ENCODE data around the gene PKIB. TPM values are rescaled to one million over a fixed set of nuclear protein-coding genes. Genes with fewer than 3 reads are reported as not detected.

The PKIB gene
- total and polyA plus RNA-seq, 2 of the 4 experiments (the other 2 are of a cell fraction), result 6.3 to 13.1 TPM

DNA sequence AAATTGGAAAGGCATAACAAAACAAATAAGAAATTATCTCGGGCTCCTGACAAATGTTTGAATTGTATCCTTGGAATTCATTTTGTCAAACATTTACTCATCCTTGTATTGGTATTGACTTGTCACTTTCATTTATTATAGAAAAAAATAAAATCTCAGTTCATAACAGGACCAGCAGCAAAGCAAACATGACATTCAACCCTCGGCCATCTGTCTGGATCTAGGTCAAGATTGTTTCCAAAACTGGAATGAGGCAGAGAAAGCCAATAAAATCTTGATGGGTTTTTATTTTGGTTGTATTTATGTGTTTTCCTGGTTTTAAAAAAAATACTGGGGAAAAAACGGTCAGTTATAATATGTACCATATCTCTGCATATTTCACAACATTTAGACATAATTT, 126.4 kb downstream of the PKIB start:
- Histone ChIP-seq H3K4me1 (ENCODE audit: control insufficient read depth, insufficient read depth, low read length) (peaks cover 2% of the 10 kb centered on the region; the same call in 1 of the 2 replicates), H3K4me2 (ENCODE audit: low read depth, low read length) (no peak overlapping the region), H3K79me1 (ENCODE audit: low read depth in 1 of 2, low read length in 2 of 2) (no peaks in the 10 kb centered on the region), H4K5ac (ENCODE audit: low read depth, low read length) (no peak overlapping the region), H3K9ac (ENCODE audit: low read depth, low read length) (no peak overlapping the region), H2BK120ac (ENCODE audit: low read depth, low read length) (no peak overlapping the region), H4K20me1 (ENCODE audit: insufficient read depth, low read length) (no peaks in the 10 kb centered on the region), H2BK20ac (ENCODE audit: low read depth, low read length) (no peak overlapping the region), H3K27me3 (ENCODE audit: control insufficient read depth, insufficient read depth, low read length) (peaks cover 9% of the 10 kb centered on the region), H2AFZ (replicated peaks; ENCODE audit: low read length, poor library complexity) (no peak overlapping the region), H3K27ac (ENCODE audit: insufficient read depth, low read length) (no peak overlapping the region), H2AK9ac (replicated peaks; ENCODE audit: low read depth, low read length, poor library complexity) (no peak overlapping the region), H3K4me3 (ENCODE audit: insufficient read depth, low read depth, low read length) (no peak overlapping the region), H3K36me3 (ENCODE audit: control insufficient read depth, insufficient read depth, low read length) (no peaks in the 10 kb centered on the region), H3K9me1 (ENCODE audit: insufficient read depth, low read length) (no peaks in the 10 kb centered on the region), H2AK5ac (ENCODE audit: low read depth, low read length) (no peak overlapping the region), H2BK15ac (ENCODE audit: low read depth, low read length) (no peak overlapping the region), H3K18ac (ENCODE audit: low read depth, low read length) (no peak overlapping the region), H3K23ac (ENCODE audit: low read depth, low read length) (no peak overlapping the region), H4K8ac (ENCODE audit: low read depth in 2 of 2, low read length in 2 of 2) (no peak overlapping the region), H3K9me3 (ENCODE audit: control insufficient read depth, insufficient read depth, low read length) (no peaks in the 10 kb centered on the region), H3K56ac (ENCODE audit: extremely low read depth, insufficient read depth, low read length) (no peak overlapping the region), H3K14ac (replicated peaks; ENCODE audit: low read depth, low read length) (no peak overlapping the region), H3K4ac (ENCODE audit: low read depth, low read length) (no peak overlapping the region), H4K91ac (ENCODE audit: insufficient read depth, low read depth, low read length) (no peak overlapping the region), H2BK5ac (ENCODE audit: low read depth, low read length, poor library complexity, severe bottlenecking) (no peak overlapping the region)
- TF ChIP-seq, protein P1, sequence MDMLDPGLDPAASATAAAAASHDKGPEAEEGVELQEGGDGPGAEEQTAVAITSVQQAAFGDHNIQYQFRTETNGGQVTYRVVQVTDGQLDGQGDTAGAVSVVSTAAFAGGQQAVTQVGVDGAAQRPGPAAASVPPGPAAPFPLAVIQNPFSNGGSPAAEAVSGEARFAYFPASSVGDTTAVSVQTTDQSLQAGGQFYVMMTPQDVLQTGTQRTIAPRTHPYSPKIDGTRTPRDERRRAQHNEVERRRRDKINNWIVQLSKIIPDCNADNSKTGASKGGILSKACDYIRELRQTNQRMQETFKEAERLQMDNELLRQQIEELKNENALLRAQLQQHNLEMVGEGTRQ (IDR thresholded peaks at IDR 0.05; ENCODE audit: low read depth, low read length), result no peak
- TF ChIP-seq MXI1 (IDR thresholded peaks at IDR 0.05; ENCODE audit: borderline replicate concordance, low read depth, low read length) (no peak), ELK1 (IDR thresholded peaks at IDR 0.05; ENCODE audit: borderline replicate concordance, low read depth, low read length) (no peak), FOS (IDR thresholded peaks at IDR 0.05; ENCODE audit: low read depth, low read length) (no peak), MAFK (IDR thresholded peaks at IDR 0.05; ENCODE audit: low read depth, low read length) (no peak), NFE2L2 (IDR thresholded peaks at IDR 0.05; ENCODE audit: low read depth, low read length) (no peak), SMC3 (IDR thresholded peaks at IDR 0.05; ENCODE audit: low read depth, low read length) (no peak), CHD1 (IDR thresholded peaks at IDR 0.05; ENCODE audit: low read depth, low read length) (no peak), BHLHE40 (IDR thresholded peaks at IDR 0.05; ENCODE audit: low read depth, low read length) (no peak), CEBPB (IDR thresholded peaks at IDR 0.05; ENCODE audit: low read depth, low read length) (no peak), RCOR1 (IDR thresholded peaks at IDR 0.05; ENCODE audit: insufficient replicate concordance, low read length) (no peak), RFX5 (IDR thresholded peaks at IDR 0.05; ENCODE audit: low read depth, low read length) (no peak), MAZ (IDR thresholded peaks at IDR 0.05; ENCODE audit: borderline replicate concordance, low read depth, low read length) (no peak), POLR2A (IDR thresholded peaks at IDR 0.05; ENCODE audit: low read depth, low read length) (no peak), RAD21 (IDR thresholded peaks at IDR 0.05; ENCODE audit: low read length) (no peak)
- TF ChIP-seq, protein P2, sequence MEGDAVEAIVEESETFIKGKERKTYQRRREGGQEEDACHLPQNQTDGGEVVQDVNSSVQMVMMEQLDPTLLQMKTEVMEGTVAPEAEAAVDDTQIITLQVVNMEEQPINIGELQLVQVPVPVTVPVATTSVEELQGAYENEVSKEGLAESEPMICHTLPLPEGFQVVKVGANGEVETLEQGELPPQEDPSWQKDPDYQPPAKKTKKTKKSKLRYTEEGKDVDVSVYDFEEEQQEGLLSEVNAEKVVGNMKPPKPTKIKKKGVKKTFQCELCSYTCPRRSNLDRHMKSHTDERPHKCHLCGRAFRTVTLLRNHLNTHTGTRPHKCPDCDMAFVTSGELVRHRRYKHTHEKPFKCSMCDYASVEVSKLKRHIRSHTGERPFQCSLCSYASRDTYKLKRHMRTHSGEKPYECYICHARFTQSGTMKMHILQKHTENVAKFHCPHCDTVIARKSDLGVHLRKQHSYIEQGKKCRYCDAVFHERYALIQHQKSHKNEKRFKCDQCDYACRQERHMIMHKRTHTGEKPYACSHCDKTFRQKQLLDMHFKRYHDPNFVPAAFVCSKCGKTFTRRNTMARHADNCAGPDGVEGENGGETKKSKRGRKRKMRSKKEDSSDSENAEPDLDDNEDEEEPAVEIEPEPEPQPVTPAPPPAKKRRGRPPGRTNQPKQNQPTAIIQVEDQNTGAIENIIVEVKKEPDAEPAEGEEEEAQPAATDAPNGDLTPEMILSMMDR (conservative IDR thresholded peaks at IDR 0.05; ENCODE audit: low read depth, low read length), result no peak
- ATAC-seq (ENCODE audit: low read depth) (no peak), DNase-seq (no peak)
- no TSS peak for BruUV-seq (replicated peaks)
- dilution Hi-C loops (cut with HindIII; ENCODE audit: low sequenced_read_pairs, unreplicated experiment), result no loop called here
- ChIA-PET CTCF (no interaction called here), POLR2A (ENCODE audit: unreplicated experiment) (no interaction called here)
- intact Hi-C loops (cut with micrococcal nuclease), result loop anchor here (10.0 kb wide), 1 partner anchor 678 kb away; no protein-coding TSS in a partner anchor
- in situ Hi-C loops (cut with MboI; ENCODE audit: low sequenced_read_pairs), result loop anchor here (5.0 kb wide), 1 partner anchor 101 kb away; no protein-coding TSS in a partner anchor
- WGBS, 2 experiments (ENCODE audit: extremely low coverage in 2 of 2, insufficient read length in 1 of 2), result no CpG with 5 or more reads among the region's 3 CpGs

All from IMR-90 (cell line).